ENCODE results near the gene SLC6A9. TPM values are rescaled to one million over a fixed set of nuclear protein-coding genes. Genes with fewer than 3 reads are reported as not detected.

Gene SLC6A9
- total and polyA plus RNA-seq, 4 donors: 0.57 to 47.7 (median 3.6) TPM

GRCh38 chr1:43973981-43974442 lies 57.2 kb downstream of the SLC6A9 start:
- H3K9ac ChIP-seq (ENCODE audit: low read depth in 1 of 2, low read length in 2 of 2): peak overlapping the region in 1 of 2 donors; percentile 45
- WGBS: 43% methylated on average over 9 of the region's 9 CpGs
- no peak for DNase-seq (ENCODE audit: low spot score)

GRCh38 chr1:43971336-43971980 lies 59.8 kb downstream of the SLC6A9 start:
- Histone ChIP-seq H3K4me3 (ENCODE audit: low read depth in 1 of 3, low read length in 3 of 3) (no peak overlapping the region), H3K27ac (ENCODE audit: low read depth in 1 of 2, low read length in 2 of 2) (no peak overlapping the region), H3K36me3 (ENCODE audit: control insufficient read depth in 4 of 4, insufficient read depth in 3 of 4, low read depth in 1 of 4, low read length in 3 of 4) (peaks cover 2 to 18% (median 5%) of the 10 kb centered on the region in 4 donors), H3K4me1 (ENCODE audit: control insufficient read depth in 4 of 4, insufficient read depth in 4 of 4, low read length in 3 of 4) (peaks cover 3 to 38% (median 29%) of the 10 kb centered on the region in 4 donors), H3K9ac (ENCODE audit: low read depth in 1 of 2, low read length in 2 of 2) (no peak overlapping the region), H3K27me3 (ENCODE audit: control insufficient read depth in 4 of 4, insufficient read depth in 4 of 4, low read length in 3 of 4) (no peaks in the 10 kb centered on the region), H3K9me3 (ENCODE audit: control insufficient read depth in 4 of 4, low read length in 3 of 4) (no peaks in the 10 kb centered on the region)
- DNase-seq (ENCODE audit: low spot score): no peak
- WGBS: 97% methylated on average over 17 of the region's 17 CpGs
- TF ChIP-seq SP1 (IDR thresholded peaks at IDR 0.05) (no peak), FOXA2 (IDR thresholded peaks at IDR 0.05) (no peak), HNF4G (IDR thresholded peaks at IDR 0.05) (no peak), TAF1 (conservative IDR thresholded peaks at IDR 0.05) (no peak), ATF3 (IDR thresholded peaks at IDR 0.05) (no peak), RAD21 (IDR thresholded peaks at IDR 0.05) (no peak), FOXA1 (IDR thresholded peaks at IDR 0.05) (no peak), HNF4A (conservative IDR thresholded peaks at IDR 0.05) (no peak), RXRA (IDR thresholded peaks at IDR 0.05) (no peak), GABPA (IDR thresholded peaks at IDR 0.05 in 1 of 2, conservative IDR thresholded peaks at IDR 0.05 in 1 of 2) (no peak), JUND (IDR thresholded peaks at IDR 0.05) (no peak)

More at GRCh38 chr1:43973981-43974442, 57.2 kb downstream of the SLC6A9 start:
- no peak for TF ChIP-seq NR2F2 (IDR thresholded peaks at IDR 0.05)
- TF ChIP-seq RXRA (IDR thresholded peaks at IDR 0.05): no peak
- peaks cover 8 to 63% (median 52%) of the 10 kb centered on the region in 4 donors for H3K4me1 ChIP-seq (ENCODE audit: control insufficient read depth in 4 of 4, insufficient read depth in 4 of 4, low read length in 3 of 4)
- peak overlapping the region; percentile 93 to 96 for H3K27ac ChIP-seq (ENCODE audit: low read depth in 1 of 2, low read length in 2 of 2)
- H3K9me3 ChIP-seq (ENCODE audit: control insufficient read depth in 4 of 4, low read length in 3 of 4): no peaks in the 10 kb centered on the region
- H3K36me3 ChIP-seq (ENCODE audit: control insufficient read depth in 4 of 4, insufficient read depth in 3 of 4, low read depth in 1 of 4, low read length in 3 of 4): peaks cover 5 to 21% (median 12%) of the 10 kb centered on the region in 4 donors
- peak overlapping the region; percentile 87 to 93 (median 88) for H3K4me3 ChIP-seq (ENCODE audit: low read depth in 1 of 3, low read length in 3 of 3)
- H3K27me3 ChIP-seq (ENCODE audit: control insufficient read depth in 4 of 4, insufficient read depth in 4 of 4, low read length in 3 of 4): no peaks in the 10 kb centered on the region

- H3K4me3 ChIP-seq (ENCODE audit: low read depth in 1 of 3, low read length in 3 of 3): peak overlapping the region in 2 of 3 donors; percentile 79 to 98
- peaks cover 3 to 33% (median 23%) of the 10 kb centered on the region in 4 donors for H3K4me1 ChIP-seq (ENCODE audit: control insufficient read depth in 4 of 4, insufficient read depth in 4 of 4, low read length in 3 of 4)
- DNase-seq (ENCODE audit: low spot score): no peak
- TF ChIP-seq CTCF (IDR thresholded peaks at IDR 0.05; ENCODE audit: low read depth, low read length, missing input control) (no peak), ZBTB33 (IDR thresholded peaks at IDR 0.05) (no peak), HNF4G (IDR thresholded peaks at IDR 0.05) (no peak), JUND (IDR thresholded peaks at IDR 0.05) (no peak), REST (IDR thresholded peaks at IDR 0.05) (no peak), FOXA2 (IDR thresholded peaks at IDR 0.05) (no peak), TAF1 (conservative IDR thresholded peaks at IDR 0.05) (no peak), RAD21 (IDR thresholded peaks at IDR 0.05) (no peak), EGR1 (IDR thresholded peaks at IDR 0.05; ENCODE audit: low read depth in 2 of 2) (no peak), YY1 (IDR thresholded peaks at IDR 0.05) (no peak), RXRA (IDR thresholded peaks at IDR 0.05) (no peak), GABPA (IDR thresholded peaks at IDR 0.05 in 1 of 2, conservative IDR thresholded peaks at IDR 0.05 in 1 of 2) (no peak), NR2F2 (IDR thresholded peaks at IDR 0.05) (no peak), MAX (IDR thresholded peaks at IDR 0.05) (no peak)
- H3K27me3 ChIP-seq (ENCODE audit: control insufficient read depth in 4 of 4, insufficient read depth in 4 of 4, low read length in 3 of 4): no peaks in the 10 kb centered on the region
- no peak overlapping the region for H3K27ac ChIP-seq (ENCODE audit: low read depth in 1 of 2, low read length in 2 of 2)
- no peaks in the 10 kb centered on the region for H3K9me3 ChIP-seq (ENCODE audit: control insufficient read depth in 4 of 4, low read length in 3 of 4)
- no peak overlapping the region for H3K9ac ChIP-seq (ENCODE audit: low read depth in 1 of 2, low read length in 2 of 2)
- H3K36me3 ChIP-seq (ENCODE audit: control insufficient read depth in 4 of 4, insufficient read depth in 3 of 4, low read depth in 1 of 4, low read length in 3 of 4): peaks cover 0 to 18% (median 5%) of the 10 kb centered on the region in 4 donors
- WGBS: 93% methylated on average over 9 of the region's 9 CpGs
Measured at GRCh38 chr1:43970911-43971310, 60.4 kb downstream of the SLC6A9 start.

All from liver (tissue), 9 donors.